GM19238 (cell line): ENCODE measurements around the gene TBC1D4.
"Not testable (repeated sequence)": the region's sequence is repeated elsewhere in the genome, so short reads cannot be mapped to it uniquely, and the experiment has no call there.

Experiments used
- DNase-seq: peaks from one replicate; pipeline ENCODE4 v3.0.0; 2011; ENCODE audit warnings: low spot score; ENCODE audit not compliant: insufficient read length

Gene TBC1D4

DNA sequence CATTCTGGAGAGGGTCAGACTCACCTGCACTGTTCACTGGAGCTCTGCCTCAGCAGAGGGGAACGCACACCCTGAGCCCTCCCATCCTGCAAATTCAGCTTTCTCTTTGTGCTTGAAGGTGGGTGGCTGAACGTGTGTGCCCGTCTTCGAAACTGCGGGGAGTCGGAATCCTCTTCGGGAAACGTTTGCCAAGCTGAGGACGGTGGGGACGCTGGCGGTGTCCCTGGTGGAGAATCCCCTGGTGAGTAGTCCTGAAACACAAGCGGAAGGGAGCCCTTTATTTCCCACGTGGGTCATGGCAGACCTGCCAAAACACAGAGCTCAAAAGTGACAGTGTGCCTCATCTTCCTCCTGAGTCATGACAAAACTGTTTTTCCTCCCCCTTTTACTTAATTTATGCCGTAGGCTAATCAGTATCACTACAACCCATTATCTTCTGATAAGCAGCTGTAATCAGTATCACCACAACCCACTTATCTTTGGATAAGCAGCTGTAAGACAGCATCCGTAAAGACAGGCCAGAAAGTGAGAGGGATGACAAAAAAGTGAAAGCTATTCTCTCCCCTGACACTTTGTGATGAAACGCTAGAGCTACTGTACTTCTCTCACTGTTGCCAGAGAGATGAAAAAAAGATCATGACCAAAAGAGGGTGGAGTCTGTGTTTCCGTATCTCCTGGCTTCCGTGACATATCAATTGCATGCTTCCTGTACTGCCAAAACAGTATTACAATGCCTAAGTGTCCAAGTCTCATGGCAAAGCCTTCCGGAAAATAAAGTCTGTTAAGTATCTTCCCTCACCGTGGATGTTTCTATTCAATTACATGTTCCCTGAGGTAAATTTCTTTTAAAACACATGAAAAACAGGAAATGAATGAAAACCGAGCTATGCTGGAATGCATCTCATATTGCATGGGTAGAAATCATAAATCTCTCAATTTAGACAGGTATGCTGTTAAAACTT lies 155.5 kb downstream of the TBC1D4 start:
- DNase-seq: peak; percentile 12

DNA sequence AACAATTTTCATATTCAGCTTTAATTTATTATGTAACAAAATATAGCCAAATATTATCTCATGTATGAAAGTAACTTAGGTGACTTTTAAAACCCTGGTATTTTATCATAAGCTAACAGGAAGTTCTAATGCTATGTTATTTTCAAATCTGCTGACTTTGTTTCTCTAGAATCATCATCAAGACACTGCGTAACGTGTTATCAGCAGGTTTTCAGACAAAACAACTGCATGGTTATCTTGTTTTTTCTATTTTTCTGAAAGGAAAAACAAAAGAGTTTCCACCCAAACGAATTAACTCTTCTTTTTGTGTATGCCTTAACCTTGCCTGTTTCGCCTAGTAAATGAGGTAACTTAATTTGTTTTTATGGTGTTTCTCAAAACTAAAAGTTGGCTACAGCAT lies 156.3 kb downstream of the TBC1D4 start:
- DNase-seq: no peak

- DNase-seq: no peak
These were observed 157.5 kb downstream of the TBC1D4 start for GRCh38 chr13:75324413-75324940.

DNA sequence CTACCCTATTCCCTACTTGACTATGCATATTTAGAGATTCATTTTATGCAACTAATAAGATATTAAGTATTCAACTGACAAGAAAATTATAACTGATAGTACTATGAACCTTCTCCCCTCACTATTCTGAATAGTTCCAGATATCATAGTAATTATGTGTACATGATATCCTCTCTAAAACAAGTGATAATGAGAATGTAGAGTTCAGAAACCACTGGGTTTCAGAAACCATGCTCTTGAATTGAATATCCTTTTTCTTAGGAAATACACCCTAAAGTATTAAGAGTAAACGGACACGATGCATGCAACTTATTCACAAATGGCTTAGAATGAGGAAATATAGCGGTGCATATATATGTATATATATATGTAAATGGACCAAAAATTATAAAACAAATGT lies 160.9 kb downstream of the TBC1D4 start:
- DNase-seq: no peak

GRCh38 chr13:75319254-75319653 lies 162.7 kb downstream of the TBC1D4 start:
- DNase-seq: no peak

DNA sequence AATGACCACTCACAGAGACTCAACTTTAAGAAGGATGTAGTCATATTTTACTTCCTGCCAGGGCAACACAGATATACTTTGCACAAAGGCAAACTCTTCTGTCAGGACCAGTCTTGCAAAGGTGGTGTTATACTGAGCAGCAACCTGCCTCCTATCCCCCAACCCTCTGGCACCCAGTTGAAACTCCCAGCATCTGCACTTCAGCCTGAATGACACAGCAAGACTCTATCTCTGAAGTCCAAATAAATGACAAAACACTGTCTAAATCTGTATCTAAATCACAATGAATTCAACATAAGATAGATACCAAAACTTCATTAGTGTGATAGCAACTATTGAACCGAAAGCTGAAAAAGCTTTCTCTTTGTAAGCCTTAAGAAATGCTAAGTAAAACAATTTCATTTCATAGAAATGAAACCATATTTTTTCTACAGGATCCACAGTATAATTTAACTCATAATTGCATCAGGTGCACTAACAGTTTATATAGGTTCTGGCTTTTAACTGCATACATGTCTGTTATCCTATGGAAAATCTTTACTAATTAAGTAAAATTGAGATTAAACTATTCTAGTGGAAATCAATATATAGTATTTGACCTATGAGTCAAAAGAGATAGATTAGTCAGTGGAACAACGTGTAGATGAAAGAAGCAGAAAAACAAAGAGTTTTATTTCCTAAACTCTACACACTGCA lies 163.7 kb downstream of the TBC1D4 start:
- DNase-seq: no peak

GRCh38 chr13:75316427-75316826 lies 165.5 kb downstream of the TBC1D4 start:
- DNase-seq: no peak

DNA sequence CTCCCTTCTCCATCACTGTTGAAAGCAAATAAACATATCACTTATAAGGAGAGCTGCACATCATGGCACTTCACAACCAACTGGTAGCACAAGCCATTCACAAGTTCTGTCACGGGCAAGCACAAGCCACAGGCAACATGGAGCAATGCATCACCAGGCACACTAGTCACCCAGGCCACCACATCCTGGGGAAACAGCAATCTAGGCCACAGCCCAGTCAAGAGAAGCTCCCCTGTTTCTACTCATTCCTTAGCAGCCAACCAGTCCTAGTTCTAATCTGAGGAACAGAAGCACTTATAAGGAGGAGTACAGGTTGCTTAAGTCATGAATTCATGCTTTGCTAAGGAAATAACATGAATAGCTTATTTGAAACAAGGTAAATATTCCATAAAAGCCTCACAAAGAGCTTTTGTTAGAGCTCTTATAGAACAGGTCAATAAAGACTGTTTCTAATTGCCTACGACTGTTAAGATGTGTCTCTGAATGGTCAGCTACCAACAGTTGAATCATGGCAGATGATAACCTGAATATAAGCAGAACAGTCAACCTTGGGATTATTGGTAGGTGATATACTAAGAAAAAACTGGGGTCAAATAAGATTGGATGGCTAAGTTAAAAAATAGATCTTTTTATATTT lies 169.0 kb downstream of the TBC1D4 start:
- no peak for DNase-seq

GRCh38 chr13:75309981-75310580 lies 171.9 kb downstream of the TBC1D4 start:
- DNase-seq: no peak

- DNase-seq: no peak
These were observed 173.7 kb downstream of the TBC1D4 start for GRCh38 chr13:75308222-75308621.

DNA sequence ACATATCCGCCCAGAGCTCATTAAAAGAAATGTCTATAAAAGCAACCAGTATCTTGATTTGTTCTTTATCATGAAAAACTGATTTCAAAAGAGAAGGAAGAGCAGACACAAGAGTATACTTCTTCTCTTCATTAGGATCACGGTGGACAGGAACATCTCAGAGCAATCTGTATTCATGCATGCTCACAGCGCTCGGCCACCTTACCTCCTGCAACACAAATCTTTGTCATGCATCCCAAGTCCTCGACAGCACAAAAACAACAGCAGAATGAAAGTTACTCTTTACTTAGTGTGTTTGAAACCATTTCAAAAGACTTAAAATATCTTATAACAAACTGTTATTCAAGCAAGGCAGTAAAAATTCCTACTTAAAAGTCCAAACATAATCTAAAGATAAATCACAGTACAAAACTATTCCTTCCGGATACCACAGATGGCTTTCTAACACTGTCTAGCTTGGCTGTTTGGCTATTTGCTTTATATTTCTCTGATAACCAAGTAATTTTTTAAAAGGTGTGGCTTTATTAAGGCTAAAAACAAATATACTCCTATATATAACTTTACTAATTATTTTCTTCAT lies 174.5 kb downstream of the TBC1D4 start:
- no peak for DNase-seq

- DNase-seq: not testable (repeated sequence)
These were observed 175.0 kb downstream of the TBC1D4 start for GRCh38 chr13:75306967-75307366.

- DNase-seq: no peak
These were observed 176.9 kb downstream of the TBC1D4 start for GRCh38 chr13:75305059-75305458.

DNA sequence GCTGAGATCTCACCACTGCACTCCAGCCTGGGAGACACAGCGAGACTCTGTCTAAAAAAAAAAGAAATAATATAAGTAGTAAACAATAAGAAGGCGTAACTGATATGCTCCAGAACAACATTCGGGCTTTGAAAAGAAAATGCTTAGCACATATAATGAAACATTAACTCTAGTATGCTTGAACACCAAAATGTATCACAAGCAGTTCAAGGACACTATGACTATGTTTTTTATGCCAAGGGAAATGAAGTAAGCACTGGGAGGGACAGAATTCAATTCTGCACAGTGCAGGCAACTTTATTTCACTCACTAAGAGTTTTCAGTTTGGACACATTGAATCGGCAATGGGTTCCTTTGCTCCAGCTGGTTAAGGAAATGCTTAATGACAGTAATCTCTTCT lies 178.7 kb downstream of the TBC1D4 start:
- no peak for DNase-seq

DNA sequence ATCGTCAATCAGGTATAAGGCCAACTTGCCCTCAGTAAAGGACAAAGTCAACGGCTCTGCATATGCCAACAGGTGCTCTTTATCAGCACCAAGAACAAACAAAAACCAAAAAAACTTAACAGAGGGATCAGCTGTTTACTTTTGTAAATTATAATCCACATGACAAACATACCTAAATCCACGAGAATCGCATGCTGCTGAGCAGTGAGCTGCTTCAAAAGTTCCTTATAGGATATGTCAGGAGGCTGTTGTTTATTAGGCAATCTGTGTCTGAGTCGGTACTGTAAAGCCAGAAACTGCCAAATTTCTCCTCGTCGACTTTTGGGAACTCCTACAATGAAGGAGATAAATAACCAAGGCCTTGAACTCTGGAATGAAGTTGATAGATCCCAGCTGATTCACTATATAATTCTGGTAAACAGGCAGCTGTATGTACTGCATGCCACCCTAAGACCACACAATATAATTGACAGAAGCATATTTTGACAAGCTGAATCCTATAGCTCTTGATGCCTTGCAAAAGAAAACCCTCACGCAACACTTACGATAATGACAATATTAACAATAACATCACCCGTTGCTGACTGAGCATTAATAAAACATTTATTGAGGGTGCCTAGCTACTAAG lies 179.8 kb downstream of the TBC1D4 start:
- DNase-seq: no peak

GRCh38 chr13:75299913-75300862 lies 181.8 kb downstream of the TBC1D4 start:
- DNase-seq: no peak

- no peak for DNase-seq
These were observed 182.7 kb downstream of the TBC1D4 start for GRCh38 chr13:75299246-75299645.

- DNase-seq: no peak
These were observed 185.3 kb downstream of the TBC1D4 start for GRCh38 chr13:75296641-75297040.

DNA sequence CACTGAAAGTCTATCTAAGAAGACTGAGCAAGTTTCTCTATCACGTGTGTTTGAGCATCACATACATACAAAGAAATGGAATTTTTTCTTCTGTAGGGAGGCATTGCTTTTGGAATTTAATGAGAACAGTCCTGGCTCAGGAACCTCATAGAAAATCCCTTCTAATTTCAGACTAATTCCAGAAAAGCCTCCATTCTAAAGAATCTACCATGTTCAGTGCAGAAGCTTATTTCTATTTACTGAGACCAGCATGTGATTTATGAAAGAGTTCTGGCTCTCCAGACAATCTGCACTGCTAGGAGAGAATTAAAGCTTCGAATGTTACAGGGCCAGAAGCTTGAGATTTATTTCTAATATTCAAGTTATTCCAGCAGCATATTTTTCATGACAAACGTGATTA lies 186.8 kb downstream of the TBC1D4 start:
- DNase-seq: no peak
